ENCODE results near the gene ATP1B1.

The ATP1B1 gene

DNA sequence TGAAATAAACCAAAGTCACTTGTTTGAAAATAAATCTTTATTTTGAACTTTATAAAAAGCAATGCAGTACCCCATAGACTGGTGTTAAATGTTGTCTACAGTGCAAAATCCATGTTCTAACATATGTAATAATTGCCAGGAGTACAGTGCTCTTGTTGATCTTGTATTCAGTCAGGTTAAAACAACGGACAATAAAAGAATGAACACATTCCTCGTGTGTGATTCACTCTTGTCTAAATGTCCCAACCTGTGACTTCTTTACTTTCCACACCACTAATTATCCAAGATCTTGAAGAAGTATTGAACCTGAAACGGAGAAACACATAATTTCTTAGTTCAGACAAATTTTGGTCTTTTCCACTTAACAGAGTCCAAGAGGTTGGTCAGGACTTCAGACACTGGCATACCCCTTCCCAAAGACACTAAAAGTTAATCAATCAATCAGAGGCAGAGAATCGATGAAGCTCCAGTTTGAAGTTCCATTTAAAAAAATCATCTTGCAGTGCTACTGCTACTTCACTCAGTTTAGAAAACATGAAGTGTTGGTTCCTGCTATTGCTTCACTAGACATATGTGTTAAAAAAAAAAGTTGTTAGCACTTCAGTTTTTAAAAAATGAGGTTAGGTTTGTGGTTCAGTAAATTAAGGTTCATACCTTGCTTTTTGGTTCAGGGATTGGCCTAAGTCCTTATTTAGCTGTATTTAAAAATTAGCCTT is 26.2 kb downstream of the ATP1B1 start:
- Histone ChIP-seq H3K9me3 (ENCODE audit: low read length) (no peaks in the 10 kb centered on the region), H3K27me3 (ENCODE audit: control insufficient read depth in 1 of 2, insufficient read depth in 2 of 2, low read length in 2 of 2) (no peaks in the 10 kb centered on the region), H3K9ac (ENCODE audit: low read length) (no peak overlapping the region), H3K27ac (ENCODE audit: low read depth, low read length) (no peak overlapping the region), H3K36me3 (ENCODE audit: insufficient read depth, low read length) (peaks cover 30% of the 10 kb centered on the region), H3K4me3 (ENCODE audit: low read depth in 1 of 2, low read length in 2 of 2) (no peak overlapping the region), H3K4me1 (ENCODE audit: insufficient read depth, low read length) (peaks cover 6% of the 10 kb centered on the region)

DNA sequence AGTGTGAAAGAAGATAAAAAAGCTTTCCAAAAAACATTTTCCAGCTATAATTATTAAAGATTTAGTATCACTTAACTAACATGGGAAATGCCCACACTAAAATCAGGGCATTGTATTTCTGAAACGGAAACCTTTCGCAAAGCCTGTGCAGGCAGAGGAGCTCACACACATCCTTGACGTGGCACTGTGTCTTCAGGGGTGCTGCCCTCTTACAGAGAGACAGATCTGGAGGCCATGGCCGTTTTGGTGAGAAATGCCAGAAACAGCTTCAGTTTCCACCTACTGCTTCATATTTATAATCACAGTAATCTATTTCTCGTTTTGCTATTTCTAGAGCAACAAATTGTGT is 26.7 kb downstream of the ATP1B1 start:
- no peak overlapping the region for H3K9ac ChIP-seq (ENCODE audit: low read length)
- peaks cover 6% of the 10 kb centered on the region for H3K4me1 ChIP-seq (ENCODE audit: insufficient read depth, low read length)
- no peak overlapping the region for H3K4me3 ChIP-seq (ENCODE audit: low read depth in 1 of 2, low read length in 2 of 2)
- no peaks in the 10 kb centered on the region for H3K27me3 ChIP-seq (ENCODE audit: control insufficient read depth in 1 of 2, insufficient read depth in 2 of 2, low read length in 2 of 2)
- no peak overlapping the region for H3K27ac ChIP-seq (ENCODE audit: low read depth, low read length)
- H3K9me3 ChIP-seq (ENCODE audit: low read length) = no peaks in the 10 kb centered on the region
- peaks cover 24% of the 10 kb centered on the region for H3K36me3 ChIP-seq (ENCODE audit: insufficient read depth, low read length)

DNA sequence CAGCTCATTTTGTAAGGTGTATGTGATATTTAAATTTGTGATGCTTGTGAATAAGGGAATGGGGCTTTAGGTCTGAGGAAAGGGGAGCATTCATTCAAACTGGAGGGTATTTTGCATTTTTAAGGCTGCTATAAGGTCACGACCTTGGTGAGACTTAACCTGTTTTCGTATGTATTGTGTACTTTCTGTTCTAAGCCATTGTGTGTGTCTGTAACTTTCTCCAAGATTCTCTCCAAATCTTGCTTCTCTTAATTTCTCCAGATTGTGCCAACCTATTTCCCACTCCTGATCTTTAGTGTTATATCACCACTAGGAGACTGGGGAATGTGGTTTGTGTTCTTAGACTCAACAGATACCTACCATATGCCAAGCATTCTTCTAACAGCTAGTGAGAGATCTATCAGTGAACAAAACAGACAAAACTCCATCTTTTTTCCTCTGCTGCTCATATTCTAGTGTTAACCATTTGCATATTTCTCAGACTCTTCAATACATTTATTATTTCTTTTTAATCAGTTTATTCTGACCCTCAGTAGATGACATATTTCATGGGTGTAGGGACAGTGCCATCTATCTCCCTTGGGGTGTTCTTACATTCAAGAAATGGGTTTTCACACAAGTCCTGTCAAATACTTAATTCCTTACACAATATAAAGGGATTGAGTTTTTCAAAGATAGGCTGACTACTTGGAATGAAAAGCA is 27.5 kb downstream of the ATP1B1 start:
- Histone ChIP-seq H3K4me3 (ENCODE audit: low read depth in 1 of 2, low read length in 2 of 2) (no peak overlapping the region), H3K27ac (ENCODE audit: low read depth, low read length) (no peak overlapping the region)

DNA sequence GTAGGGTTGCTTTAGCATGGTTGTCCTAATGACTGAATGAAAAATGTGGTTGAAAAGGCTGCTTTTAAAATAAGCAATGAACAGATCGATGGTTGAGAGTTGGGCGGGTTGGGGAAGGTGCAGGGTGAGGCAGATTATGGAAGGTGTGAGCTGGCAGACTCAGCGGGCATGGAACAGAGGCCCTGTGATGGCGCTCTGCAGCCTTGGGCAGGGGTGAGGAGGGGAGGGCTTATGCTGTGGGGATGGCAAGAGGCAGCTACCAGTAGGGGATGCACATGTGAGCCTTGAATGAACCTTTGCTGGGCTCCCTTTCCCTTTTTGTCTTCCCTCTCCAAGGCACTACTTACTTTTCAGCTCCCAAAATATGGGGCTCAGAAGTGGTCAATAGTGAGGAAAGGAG is 30.9 kb downstream of the ATP1B1 start:
- no peaks in the 10 kb centered on the region for H3K4me1 ChIP-seq (ENCODE audit: insufficient read depth, low read length)
- H3K36me3 ChIP-seq (ENCODE audit: insufficient read depth, low read length) = no peaks in the 10 kb centered on the region
- no peak overlapping the region for H3K4me3 ChIP-seq (ENCODE audit: low read depth in 1 of 2, low read length in 2 of 2)
- no peaks in the 10 kb centered on the region for H3K27me3 ChIP-seq (ENCODE audit: control insufficient read depth in 1 of 2, insufficient read depth in 2 of 2, low read length in 2 of 2)
- no peak overlapping the region for H3K27ac ChIP-seq (ENCODE audit: low read depth, low read length)
- no peaks in the 10 kb centered on the region for H3K9me3 ChIP-seq (ENCODE audit: low read length)
- H3K9ac ChIP-seq (ENCODE audit: low read length) = no peak overlapping the region

More for the DNA sequence above, 27.5 kb downstream of the ATP1B1 start:
- Histone ChIP-seq H3K36me3 (ENCODE audit: insufficient read depth, low read length) (peaks cover 17% of the 10 kb centered on the region), H3K9ac (ENCODE audit: low read length) (no peak overlapping the region), H3K27me3 (ENCODE audit: control insufficient read depth in 1 of 2, insufficient read depth in 2 of 2, low read length in 2 of 2) (no peaks in the 10 kb centered on the region), H3K9me3 (ENCODE audit: low read length) (no peaks in the 10 kb centered on the region), H3K4me1 (ENCODE audit: insufficient read depth, low read length) (peaks cover 6% of the 10 kb centered on the region)

DNA sequence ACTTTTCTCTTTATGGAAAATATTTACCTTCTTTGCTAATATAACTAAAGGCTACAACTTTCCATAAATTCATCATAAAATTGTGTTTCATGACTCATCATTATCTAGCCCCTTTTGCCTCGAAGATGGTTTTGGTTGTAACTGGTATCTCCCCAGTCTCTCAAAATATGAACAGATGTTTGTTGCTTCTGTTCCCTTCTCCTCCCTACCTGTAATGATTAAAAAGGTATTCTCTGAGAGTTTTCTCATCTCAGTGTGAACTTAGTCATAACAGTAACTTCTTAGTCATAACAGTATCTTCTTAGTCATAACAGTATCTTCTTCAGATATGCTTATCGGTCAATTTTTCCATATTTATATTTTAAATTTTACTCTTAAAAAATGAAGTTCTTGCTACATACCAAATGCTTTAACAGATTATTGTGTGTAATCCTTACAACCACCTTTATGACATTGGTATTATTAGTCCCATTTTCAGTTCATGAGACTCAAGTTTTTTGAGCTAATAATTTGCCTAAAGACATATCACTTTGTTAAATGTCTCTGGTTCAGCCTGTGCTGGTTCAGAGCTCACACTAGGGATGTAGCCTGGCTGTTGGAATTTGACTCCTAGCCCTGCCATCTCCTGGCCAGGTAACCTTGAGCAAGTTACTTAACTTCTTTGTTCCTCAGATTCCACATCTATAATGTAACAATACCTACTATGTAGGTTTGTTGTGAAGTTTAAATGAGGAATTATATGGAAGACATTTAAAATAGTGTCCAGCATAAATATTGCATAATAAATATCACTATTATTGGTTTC is 32.6 kb downstream of the ATP1B1 start:
- Histone ChIP-seq H3K27ac (ENCODE audit: low read depth, low read length) (no peak overlapping the region), H3K36me3 (ENCODE audit: insufficient read depth, low read length) (no peaks in the 10 kb centered on the region), H3K4me3 (ENCODE audit: low read depth in 1 of 2, low read length in 2 of 2) (no peak overlapping the region), H3K4me1 (ENCODE audit: insufficient read depth, low read length) (no peaks in the 10 kb centered on the region), H3K9ac (ENCODE audit: low read length) (no peak overlapping the region), H3K9me3 (ENCODE audit: low read length) (no peaks in the 10 kb centered on the region), H3K27me3 (ENCODE audit: control insufficient read depth in 1 of 2, insufficient read depth in 2 of 2, low read length in 2 of 2) (no peaks in the 10 kb centered on the region)

DNA sequence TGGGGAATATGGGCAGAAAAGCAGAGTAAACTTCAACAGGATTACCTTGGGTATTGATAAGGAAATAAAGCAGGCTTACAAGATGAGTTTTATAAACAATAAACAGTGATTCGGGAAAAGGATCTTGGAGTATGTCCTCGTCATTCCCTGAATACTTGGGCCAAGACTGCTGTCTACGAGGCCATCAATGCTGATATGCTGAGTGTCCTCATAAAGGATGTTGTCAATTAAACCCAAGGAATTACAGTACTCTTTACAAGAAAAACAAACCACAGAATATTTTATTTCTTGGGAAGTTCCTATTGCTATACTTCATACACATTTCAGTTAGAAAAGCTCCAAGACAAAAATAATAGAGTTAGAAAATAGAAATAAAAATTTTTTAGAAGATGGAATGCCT is 34.9 kb downstream of the ATP1B1 start:
- Histone ChIP-seq H3K4me1 (ENCODE audit: insufficient read depth, low read length) (no peaks in the 10 kb centered on the region), H3K36me3 (ENCODE audit: insufficient read depth, low read length) (no peaks in the 10 kb centered on the region), H3K9ac (ENCODE audit: low read length) (no peak overlapping the region), H3K27ac (ENCODE audit: low read depth, low read length) (no peak overlapping the region), H3K4me3 (ENCODE audit: low read depth in 1 of 2, low read length in 2 of 2) (no peak overlapping the region), H3K9me3 (ENCODE audit: low read length) (no peaks in the 10 kb centered on the region), H3K27me3 (ENCODE audit: control insufficient read depth in 1 of 2, insufficient read depth in 2 of 2, low read length in 2 of 2) (no peaks in the 10 kb centered on the region)

DNA sequence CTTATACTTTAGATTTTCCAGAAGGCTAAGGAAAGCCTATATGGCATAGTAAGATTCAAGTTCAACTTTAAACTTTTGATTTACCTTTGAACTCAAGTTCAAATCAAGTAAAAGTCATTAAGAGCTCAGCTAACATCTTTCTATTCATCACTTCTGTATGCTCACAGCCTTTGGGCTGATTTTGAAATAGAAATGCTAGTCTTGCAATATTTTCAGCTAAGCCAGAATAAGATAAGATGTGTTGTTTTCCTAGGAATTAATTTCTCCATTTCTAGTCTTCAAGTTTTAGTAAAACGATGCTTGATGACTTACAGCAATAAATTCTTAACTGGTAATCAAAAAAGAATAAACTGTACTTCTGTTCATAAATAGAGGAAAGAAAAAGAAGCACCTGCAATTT is 35.6 kb downstream of the ATP1B1 start:
- Histone ChIP-seq H3K27me3 (ENCODE audit: control insufficient read depth in 1 of 2, insufficient read depth in 2 of 2, low read length in 2 of 2) (no peaks in the 10 kb centered on the region), H3K27ac (ENCODE audit: low read depth, low read length) (no peak overlapping the region), H3K36me3 (ENCODE audit: insufficient read depth, low read length) (no peaks in the 10 kb centered on the region), H3K9ac (ENCODE audit: low read length) (no peak overlapping the region), H3K4me1 (ENCODE audit: insufficient read depth, low read length) (no peaks in the 10 kb centered on the region), H3K9me3 (ENCODE audit: low read length) (no peaks in the 10 kb centered on the region), H3K4me3 (ENCODE audit: low read depth in 1 of 2, low read length in 2 of 2) (no peak overlapping the region)

DNA sequence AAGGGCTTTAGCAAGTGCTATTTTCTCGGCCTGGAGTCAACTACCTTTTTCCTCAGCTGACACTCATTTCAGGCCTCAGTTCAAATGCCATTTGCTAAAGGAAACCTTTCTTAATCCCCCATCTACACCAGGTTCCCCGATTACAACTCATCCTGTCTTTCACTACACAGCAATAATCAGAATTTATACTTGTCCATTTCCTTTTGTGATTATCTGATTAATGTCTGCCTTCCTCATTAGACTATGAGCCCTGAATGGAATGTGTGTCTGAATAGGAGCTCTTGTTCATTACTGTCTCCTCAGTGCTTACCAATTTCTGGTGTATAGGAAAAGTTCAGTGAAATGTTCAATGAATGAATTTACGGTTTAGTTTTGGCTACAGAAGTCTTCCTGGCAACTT is 36.9 kb downstream of the ATP1B1 start:
- Histone ChIP-seq H3K4me1 (ENCODE audit: insufficient read depth, low read length) (no peaks in the 10 kb centered on the region), H3K36me3 (ENCODE audit: insufficient read depth, low read length) (no peaks in the 10 kb centered on the region), H3K27me3 (ENCODE audit: control insufficient read depth in 1 of 2, insufficient read depth in 2 of 2, low read length in 2 of 2) (no peaks in the 10 kb centered on the region), H3K9me3 (ENCODE audit: low read length) (no peaks in the 10 kb centered on the region), H3K27ac (ENCODE audit: low read depth, low read length) (no peak overlapping the region), H3K4me3 (ENCODE audit: low read depth in 1 of 2, low read length in 2 of 2) (no peak overlapping the region), H3K9ac (ENCODE audit: low read length) (no peak overlapping the region)

DNA sequence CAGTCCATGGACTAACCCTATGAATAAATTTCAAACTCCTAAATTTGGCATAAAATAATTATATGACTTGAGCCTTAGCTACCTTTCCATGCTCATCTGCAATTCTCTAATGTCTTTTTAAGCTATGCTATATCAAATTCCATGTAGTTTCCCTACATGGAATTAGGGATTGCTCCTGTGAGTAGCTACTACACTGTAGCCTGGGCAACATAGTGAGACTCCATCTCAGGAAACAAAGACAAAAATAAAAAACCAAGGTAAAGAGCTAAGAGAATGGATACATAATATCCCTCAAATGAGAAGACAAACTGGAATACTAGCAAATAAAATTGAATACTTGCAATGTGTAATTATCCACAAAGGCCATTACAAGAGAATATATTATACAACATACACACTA is 37.5 kb downstream of the ATP1B1 start:
- Histone ChIP-seq H3K4me3 (ENCODE audit: low read depth in 1 of 2, low read length in 2 of 2) (no peak overlapping the region), H3K27me3 (ENCODE audit: control insufficient read depth in 1 of 2, insufficient read depth in 2 of 2, low read length in 2 of 2) (no peaks in the 10 kb centered on the region), H3K4me1 (ENCODE audit: insufficient read depth, low read length) (no peaks in the 10 kb centered on the region), H3K9me3 (ENCODE audit: low read length) (no peaks in the 10 kb centered on the region), H3K9ac (ENCODE audit: low read length) (no peak overlapping the region), H3K36me3 (ENCODE audit: insufficient read depth, low read length) (no peaks in the 10 kb centered on the region), H3K27ac (ENCODE audit: low read depth, low read length) (no peak overlapping the region)

DNA sequence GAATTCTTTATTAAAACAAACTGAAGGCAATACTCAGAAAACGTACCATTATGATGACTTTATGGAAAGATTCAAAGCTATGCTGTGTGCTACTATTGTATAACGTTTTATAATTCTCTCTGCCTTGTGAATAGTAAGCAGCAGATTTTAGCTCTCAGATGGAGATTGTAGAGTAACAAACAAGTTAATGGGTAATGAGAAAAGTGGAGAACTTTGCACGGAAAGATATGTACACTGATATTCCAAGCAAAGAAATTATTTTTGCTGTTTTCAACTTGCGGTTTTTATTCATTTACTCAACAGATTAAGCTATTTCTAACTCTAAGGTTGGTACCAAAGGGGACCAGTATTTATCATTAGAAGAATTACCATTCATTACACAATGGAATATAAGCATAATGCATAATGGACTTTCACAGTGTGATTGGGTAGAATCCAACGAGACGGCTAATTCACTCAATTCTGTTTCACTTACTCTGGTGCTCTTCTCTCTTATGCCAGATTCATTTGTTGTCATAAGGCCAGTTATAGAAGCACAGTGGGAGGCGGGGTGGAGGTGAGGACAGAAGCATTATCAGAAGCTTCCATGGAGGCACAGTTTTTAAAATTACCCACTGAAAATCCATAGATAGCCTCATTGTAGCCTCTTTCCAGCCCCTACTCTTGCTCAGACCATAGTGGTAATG is 38.6 kb downstream of the ATP1B1 start:
- no peaks in the 10 kb centered on the region for H3K9me3 ChIP-seq (ENCODE audit: low read length)
- no peak overlapping the region for H3K9ac ChIP-seq (ENCODE audit: low read length)
- H3K27me3 ChIP-seq (ENCODE audit: control insufficient read depth in 1 of 2, insufficient read depth in 2 of 2, low read length in 2 of 2) = no peaks in the 10 kb centered on the region
- no peak overlapping the region for H3K27ac ChIP-seq (ENCODE audit: low read depth, low read length)
- no peaks in the 10 kb centered on the region for H3K4me1 ChIP-seq (ENCODE audit: insufficient read depth, low read length)
- no peaks in the 10 kb centered on the region for H3K36me3 ChIP-seq (ENCODE audit: insufficient read depth, low read length)
- H3K4me3 ChIP-seq (ENCODE audit: low read depth in 1 of 2, low read length in 2 of 2) = no peak overlapping the region

DNA sequence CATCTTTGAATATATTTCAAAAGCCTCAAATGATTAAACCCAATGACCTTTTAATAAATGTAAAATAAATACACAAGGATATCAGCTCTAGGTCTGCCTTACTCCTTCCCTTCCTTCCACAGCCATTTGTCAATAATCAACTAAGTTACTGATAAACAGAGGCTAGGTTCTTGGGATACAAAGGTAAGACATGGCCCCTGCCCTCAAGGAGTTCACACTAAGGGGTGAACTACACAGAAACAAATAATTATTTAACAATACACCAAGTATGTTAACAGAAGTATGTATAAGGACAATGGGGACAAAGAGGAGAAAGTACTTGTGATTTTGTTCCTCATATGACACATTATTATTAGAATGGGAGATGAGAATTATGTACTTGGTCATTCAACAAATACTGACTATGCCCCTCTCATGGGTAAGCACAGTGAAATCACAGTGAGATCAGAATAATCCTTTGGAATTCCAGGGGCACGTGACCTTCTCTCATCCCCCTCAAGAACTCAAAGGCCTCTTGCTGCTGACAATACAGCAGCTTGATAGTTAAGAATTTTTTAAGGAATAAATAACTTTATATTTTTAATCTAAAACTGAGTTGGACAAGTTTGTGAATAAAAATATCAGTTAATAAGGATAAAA is 40.2 kb downstream of the ATP1B1 start:
- no peak overlapping the region for H3K4me3 ChIP-seq (ENCODE audit: low read depth in 1 of 2, low read length in 2 of 2)
- no peaks in the 10 kb centered on the region for H3K4me1 ChIP-seq (ENCODE audit: insufficient read depth, low read length)
- no peak overlapping the region for H3K9ac ChIP-seq (ENCODE audit: low read length)
- H3K36me3 ChIP-seq (ENCODE audit: insufficient read depth, low read length) = no peaks in the 10 kb centered on the region
- H3K9me3 ChIP-seq (ENCODE audit: low read length) = no peaks in the 10 kb centered on the region
- H3K27me3 ChIP-seq (ENCODE audit: control insufficient read depth in 1 of 2, insufficient read depth in 2 of 2, low read length in 2 of 2) = no peaks in the 10 kb centered on the region
- H3K27ac ChIP-seq (ENCODE audit: low read depth, low read length) = no peak overlapping the region

All from muscle layer of colon (tissue), 2 donors.